OCI-LY3 (cell line): ENCODE measurements around the gene PPP1R14D.

Source experiments
- H2AFZ ChIP-seq: fragments of 200-600, 300-600 bp; shearing (Covaris generic); 2 replicates; pipeline ENCODE4 v1.6.0; 2014; ENCODE audit warnings: antibody characterized with exemption, low read depth, low read length
- H3K27ac ChIP-seq: fragments of 200-600, 300-600 bp; sonication (generic); 2 replicates; pipeline ENCODE4 v1.5.1; 2014; ENCODE audit warnings: mild to moderate bottlenecking, low read length, moderate library complexity, mixed read lengths
- H3K27me3 ChIP-seq: fragments of 200-600, 300-600 bp; sonication (generic); 2 replicates; pipeline ENCODE4 v1.6.1; 2014; ENCODE audit warnings: low read depth, low read length, mixed read lengths
- H3K36me3 ChIP-seq: fragments of 200-600, 300-600 bp; sonication (generic); replicated peaks from 2 replicates; pipeline ENCODE3; 2014; ENCODE audit warnings: low read depth, low read length, mixed read lengths
- H3K4me1 ChIP-seq: fragments of 300-600, 200-600 bp; sonication (generic); 2 replicates; pipeline ENCODE4 v1.6.1; 2014; ENCODE audit warnings: low read length, mixed read lengths
- H3K4me2 ChIP-seq: fragments of 200-600, 300-600 bp; sonication (generic); 2 replicates; pipeline ENCODE4 v1.6.1; 2014; ENCODE audit warnings: low read length, mixed read lengths
- H3K4me3 ChIP-seq: fragments of 300-600, 200-600 bp; sonication (generic); 2 replicates; pipeline ENCODE4 v1.5.1; 2014; ENCODE audit warnings: antibody characterized with exemption, mild to moderate bottlenecking, low read length, moderate library complexity
- H3K79me2 ChIP-seq: fragments of 300-600, 200-600 bp; shearing (Covaris generic); 2 replicates; pipeline ENCODE4 v1.6.1; 2014; ENCODE audit warnings: mild to moderate bottlenecking, low read length, mixed read lengths
- H3K9ac ChIP-seq: fragments of 300-600, 200-600 bp; shearing (Covaris generic); 2 replicates; pipeline ENCODE4 v1.6.0; 2014; ENCODE audit warnings: mild to moderate bottlenecking, low read length, moderate library complexity
- H3K9me3 ChIP-seq: fragments of 200-600, 300-600 bp; shearing (Covaris generic); 2 replicates; pipeline ENCODE4 v1.6.1; 2014; ENCODE audit warnings: low read length, mixed read lengths; ENCODE audit not compliant: insufficient read depth
- H4K20me1 ChIP-seq: fragments of 200-600, 300-600 bp; sonication (generic); 2 replicates; pipeline ENCODE4 v1.6.1; 2016; ENCODE audit warnings: low read length, mixed read lengths; ENCODE audit not compliant: insufficient read depth
- EZH2phosphoT487 ChIP-seq: fragments of 200-600 bp; shearing (Covaris generic); IDR thresholded peaks from 2 replicates; pipeline ENCODE4 v1.6.1; 2018; ENCODE audit warnings: antibody characterized with exemption, mixed run types, low read depth
- TF ChIP-seq, protein P1 (sequence below): fragments of 200-600, 300-600 bp; sonication (generic); IDR thresholded peaks from 2 replicates; pipeline ENCODE4 v1.5.1; 2014; ENCODE audit warnings: antibody characterized with exemption, low read length, low read depth

The PPP1R14D gene

DNA sequence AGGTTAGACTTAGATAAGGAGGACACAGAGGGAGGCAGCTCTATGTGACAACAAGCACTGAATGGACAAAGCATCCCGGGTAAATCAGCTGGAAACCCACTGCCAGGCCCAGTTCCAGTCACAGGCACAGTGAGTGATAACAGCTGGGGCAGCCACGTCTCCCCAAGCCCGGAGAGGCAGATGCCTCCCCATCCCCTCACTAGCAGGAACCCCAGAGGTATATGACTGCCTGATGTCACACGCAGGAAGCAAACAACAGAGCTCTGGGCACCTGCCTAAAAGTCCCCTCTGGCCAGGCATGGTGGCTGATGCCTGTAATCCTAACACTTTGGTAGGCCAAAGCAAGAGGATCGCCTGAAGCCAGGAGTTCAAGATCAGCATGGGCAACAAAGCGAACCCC is 40.5 kb downstream of the PPP1R14D start:
- no peak overlapping the region for H3K4me2 ChIP-seq
- H3K9ac ChIP-seq, result no peak overlapping the region
- no peaks in the 10 kb centered on the region for H3K9me3 ChIP-seq
- H4K20me1 ChIP-seq, result no peaks in the 10 kb centered on the region
- no peaks in the 10 kb centered on the region for H3K79me2 ChIP-seq
- H3K36me3 ChIP-seq, result no peaks in the 10 kb centered on the region
- H3K27me3 ChIP-seq, result no peaks in the 10 kb centered on the region
- H3K4me3 ChIP-seq, result no peak overlapping the region
- H3K27ac ChIP-seq, result no peak overlapping the region
- no peak overlapping the region for H2AFZ ChIP-seq
- TF ChIP-seq, protein P1, sequence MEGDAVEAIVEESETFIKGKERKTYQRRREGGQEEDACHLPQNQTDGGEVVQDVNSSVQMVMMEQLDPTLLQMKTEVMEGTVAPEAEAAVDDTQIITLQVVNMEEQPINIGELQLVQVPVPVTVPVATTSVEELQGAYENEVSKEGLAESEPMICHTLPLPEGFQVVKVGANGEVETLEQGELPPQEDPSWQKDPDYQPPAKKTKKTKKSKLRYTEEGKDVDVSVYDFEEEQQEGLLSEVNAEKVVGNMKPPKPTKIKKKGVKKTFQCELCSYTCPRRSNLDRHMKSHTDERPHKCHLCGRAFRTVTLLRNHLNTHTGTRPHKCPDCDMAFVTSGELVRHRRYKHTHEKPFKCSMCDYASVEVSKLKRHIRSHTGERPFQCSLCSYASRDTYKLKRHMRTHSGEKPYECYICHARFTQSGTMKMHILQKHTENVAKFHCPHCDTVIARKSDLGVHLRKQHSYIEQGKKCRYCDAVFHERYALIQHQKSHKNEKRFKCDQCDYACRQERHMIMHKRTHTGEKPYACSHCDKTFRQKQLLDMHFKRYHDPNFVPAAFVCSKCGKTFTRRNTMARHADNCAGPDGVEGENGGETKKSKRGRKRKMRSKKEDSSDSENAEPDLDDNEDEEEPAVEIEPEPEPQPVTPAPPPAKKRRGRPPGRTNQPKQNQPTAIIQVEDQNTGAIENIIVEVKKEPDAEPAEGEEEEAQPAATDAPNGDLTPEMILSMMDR, result no peak
- no peak for TF ChIP-seq EZH2phosphoT487
- no peaks in the 10 kb centered on the region for H3K4me1 ChIP-seq

DNA sequence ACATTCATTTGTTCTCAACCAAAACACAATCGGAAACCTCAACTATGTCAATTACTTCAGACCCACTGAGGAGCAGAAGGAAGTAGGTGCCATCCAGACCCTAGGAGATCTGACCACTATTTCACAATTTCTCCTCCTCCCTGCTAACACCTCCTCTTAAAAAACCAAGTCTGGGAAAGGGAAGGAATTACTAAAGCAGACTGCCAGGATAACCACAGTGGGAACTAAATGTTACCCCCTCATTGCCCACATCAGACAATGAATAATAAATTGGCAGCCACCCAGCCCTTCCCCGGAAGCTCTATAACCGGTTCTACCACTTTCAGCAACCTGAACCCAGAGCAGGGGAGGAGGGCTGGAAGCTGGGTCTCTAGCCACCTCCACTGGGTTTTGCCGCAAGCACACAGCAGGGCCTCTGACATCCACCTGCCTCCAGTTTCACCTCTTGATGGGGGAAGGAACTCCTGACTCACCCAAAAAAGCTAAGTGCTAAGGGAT is 41.1 kb downstream of the PPP1R14D start:
- no peak overlapping the region for H3K4me2 ChIP-seq
- no peak overlapping the region for H3K4me3 ChIP-seq
- no peaks in the 10 kb centered on the region for H3K4me1 ChIP-seq
- no peak overlapping the region for H3K27ac ChIP-seq
- no peaks in the 10 kb centered on the region for H3K9me3 ChIP-seq
- H3K36me3 ChIP-seq, result no peaks in the 10 kb centered on the region
- H3K9ac ChIP-seq, result no peak overlapping the region
- H3K79me2 ChIP-seq, result no peaks in the 10 kb centered on the region
- TF ChIP-seq, protein P1, result no peak
- no peak for TF ChIP-seq EZH2phosphoT487
- no peak overlapping the region for H2AFZ ChIP-seq
- no peaks in the 10 kb centered on the region for H4K20me1 ChIP-seq
- no peaks in the 10 kb centered on the region for H3K27me3 ChIP-seq

DNA sequence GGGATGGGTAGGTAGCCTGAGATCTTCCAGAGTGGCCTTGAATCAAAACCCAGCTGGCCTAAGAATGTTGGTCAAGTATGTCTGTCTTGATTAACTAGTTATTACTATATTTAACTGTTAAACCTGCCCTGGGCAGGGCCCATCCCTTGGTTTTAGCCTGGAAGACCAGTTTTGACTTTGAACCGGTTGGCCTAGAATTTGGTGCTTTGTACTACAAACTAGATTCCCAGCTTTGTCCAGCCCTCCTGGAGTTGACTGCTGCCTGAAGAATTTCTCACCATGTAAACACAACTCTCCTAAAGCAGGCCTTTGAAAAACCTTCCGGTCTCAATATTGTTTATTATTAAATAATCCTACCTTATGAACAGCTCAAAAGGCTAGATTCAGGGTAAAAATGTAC is 42.7 kb downstream of the PPP1R14D start:
- H3K4me2 ChIP-seq, result no peak overlapping the region
- no peak overlapping the region for H3K4me3 ChIP-seq
- H3K27ac ChIP-seq, result no peak overlapping the region
- no peak for TF ChIP-seq EZH2phosphoT487
- TF ChIP-seq, protein P1, result no peak
- no peaks in the 10 kb centered on the region for H3K79me2 ChIP-seq
- H3K4me1 ChIP-seq, result no peaks in the 10 kb centered on the region
- no peak overlapping the region for H3K9ac ChIP-seq
- no peaks in the 10 kb centered on the region for H3K36me3 ChIP-seq
- no peak overlapping the region for H2AFZ ChIP-seq
- no peaks in the 10 kb centered on the region for H3K9me3 ChIP-seq
- no peaks in the 10 kb centered on the region for H3K27me3 ChIP-seq
- no peaks in the 10 kb centered on the region for H4K20me1 ChIP-seq

DNA sequence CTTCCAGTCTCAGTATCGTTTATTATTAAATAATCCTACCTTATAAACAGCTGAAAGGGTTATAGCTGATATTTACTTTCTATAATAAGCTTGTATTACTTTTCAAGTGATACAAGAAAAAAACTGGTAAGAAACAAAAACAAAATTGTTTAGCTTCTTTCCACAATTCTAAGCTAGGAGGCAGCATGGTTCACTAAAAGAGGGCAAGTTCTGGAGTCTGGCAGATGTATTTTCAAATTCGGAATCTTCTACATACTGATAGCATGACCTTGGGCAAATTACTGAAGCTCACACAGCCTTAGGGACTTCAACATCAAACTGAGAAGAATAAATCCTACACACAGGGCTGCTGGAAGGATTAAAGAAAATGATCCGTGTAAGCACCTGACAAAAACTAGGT is 43.3 kb downstream of the PPP1R14D start:
- Histone ChIP-seq H3K36me3 (no peaks in the 10 kb centered on the region), H3K9ac (no peak overlapping the region), H3K4me2 (no peak overlapping the region), H3K4me3 (no peak overlapping the region), H3K27me3 (no peaks in the 10 kb centered on the region), H4K20me1 (no peaks in the 10 kb centered on the region), H3K27ac (no peak overlapping the region), H3K79me2 (no peaks in the 10 kb centered on the region), H3K4me1 (no peaks in the 10 kb centered on the region), H2AFZ (no peak overlapping the region), H3K9me3 (no peaks in the 10 kb centered on the region)
- TF ChIP-seq, protein P1, result peak; percentile 4; the same call in 1 of the 2 replicates
- TF ChIP-seq EZH2phosphoT487, result no peak
